Measurements from ENCODE around the gene SLX4IP.

- TF ChIP-seq EZH2 (IDR thresholded peaks at IDR 0.05; ENCODE audit: insufficient read depth, low read length) = no peak
- no peak for TF ChIP-seq CTCF (IDR thresholded peaks at IDR 0.05; ENCODE audit: insufficient read depth, low read depth, low read length)
Observed at GRCh38 chr20:10660661-10661060, 225.6 kb downstream of the SLX4IP start.

Measured in astrocyte (in vitro differentiated cells and primary cell).